ENCODE measurements around the gene NXNL1. TPM values are rescaled to one million over a fixed set of nuclear protein-coding genes. Genes with fewer than 3 reads are reported as not detected.

The NXNL1 gene
- total and polyA plus RNA-seq, 9 of the 15 experiments (the other 6 are each of a cell fraction or from before 2014, with no cell fraction given) = not detected

- TF ChIP-seq CHAMP1 (IDR thresholded peaks at IDR 0.05) (no peak), DDX20 (tag; IDR thresholded peaks at IDR 0.05; ENCODE audit: low read depth) (no peak), ARNT (IDR thresholded peaks at IDR 0.05) (no peak), ZBTB9 (CRISPR knock-in tag; IDR thresholded peaks at IDR 0.05) (no peak; the same call in 1 of the 2 replicates), CC2D1A (IDR thresholded peaks at IDR 0.05) (no peak), ETS2 (tag; IDR thresholded peaks at IDR 0.05; ENCODE audit: borderline replicate concordance, poor library complexity, severe bottlenecking) (no peak), ZNF639 (CRISPR knock-in tag; conservative IDR thresholded peaks at IDR 0.05 in 1 of 2, IDR thresholded peaks at IDR 0.05 in 1 of 2) (no peak), SAP30 (IDR thresholded peaks at IDR 0.05; ENCODE audit: borderline replicate concordance, insufficient read depth, low read depth, low read length, poor library complexity, severe bottlenecking) (no peak), ZFX (CRISPR knock-in tag; IDR thresholded peaks at IDR 0.05) (peak; percentile 23; the same call in 1 of the 2 replicates), ZNF133 (CRISPR knock-in tag; IDR thresholded peaks at IDR 0.05) (no peak), DNMT1 (IDR thresholded peaks at IDR 0.05) (no peak), ZNF384 (IDR thresholded peaks at IDR 0.05; ENCODE audit: low read depth, low read length) (no peak), SAFB (IDR thresholded peaks at IDR 0.05; ENCODE audit: borderline replicate concordance, low read depth, low read length) (peak; percentile 92), THRAP3 (IDR thresholded peaks at IDR 0.05; ENCODE audit: borderline replicate concordance) (no peak), ZNF263 (CRISPR knock-in tag; IDR thresholded peaks at IDR 0.05; ENCODE audit: borderline replicate concordance) (no peak), NCOR1 (IDR thresholded peaks at IDR 0.05) (no peak), ZNF695 (CRISPR knock-in tag; IDR thresholded peaks at IDR 0.05) (0 out of 2 replicates have a peak, but pooled peaks have one; percentile 39), MIER1 (IDR thresholded peaks at IDR 0.05; ENCODE audit: low read depth) (no peak), ZNF282 (CRISPR knock-in tag; IDR thresholded peaks at IDR 0.05) (no peak), HDAC3 (IDR thresholded peaks at IDR 0.05; ENCODE audit: borderline replicate concordance, partially characterized antibody) (no peak), GABPB1 (CRISPR knock-in tag; IDR thresholded peaks at IDR 0.05) (0 out of 2 replicates have a peak, but pooled peaks have one; percentile 42), E2F5 (CRISPR knock-in tag; IDR thresholded peaks at IDR 0.05) (no peak)
Observed at GRCh38 chr19:17470068-17470841, 9.5 kb upstream of the NXNL1 start, which contains the start of gene SLC27A1 (continued).
